Myocyte (in vitro differentiated cells): ENCODE measurements around the gene VWA1. TPM values are rescaled to one million over a fixed set of nuclear protein-coding genes. Genes with fewer than 3 reads are reported as not detected.
"Not testable (repeated sequence)": the region's sequence is repeated elsewhere in the genome, so short reads cannot be mapped to it uniquely, and the experiment has no call there.

ENCODE experiments used
- DNase-seq: peaks from one replicate; pipeline ENCODE4 v3.0.0-alpha.2; 2012; ENCODE audit warnings: low read depth
- total RNA-seq: library from RNA; depleted of rRNA; stranded (reverse); fragments of >200 nt; gene quantifications from 2 replicates; pipeline ENCODE4 v1.2.3, GENCODE V29; 2014

Gene VWA1
- total RNA-seq, 1 donor from 2014 or later: 1.0 TPM

GRCh38 chr1:1455366-1455884, 19.9 kb downstream of the VWA1 start:
- DNase-seq: no peak

- DNase-seq: not testable (repeated sequence)
Observed at GRCh38 chr1:1455934-1456333, 20.4 kb downstream of the VWA1 start.

DNA sequence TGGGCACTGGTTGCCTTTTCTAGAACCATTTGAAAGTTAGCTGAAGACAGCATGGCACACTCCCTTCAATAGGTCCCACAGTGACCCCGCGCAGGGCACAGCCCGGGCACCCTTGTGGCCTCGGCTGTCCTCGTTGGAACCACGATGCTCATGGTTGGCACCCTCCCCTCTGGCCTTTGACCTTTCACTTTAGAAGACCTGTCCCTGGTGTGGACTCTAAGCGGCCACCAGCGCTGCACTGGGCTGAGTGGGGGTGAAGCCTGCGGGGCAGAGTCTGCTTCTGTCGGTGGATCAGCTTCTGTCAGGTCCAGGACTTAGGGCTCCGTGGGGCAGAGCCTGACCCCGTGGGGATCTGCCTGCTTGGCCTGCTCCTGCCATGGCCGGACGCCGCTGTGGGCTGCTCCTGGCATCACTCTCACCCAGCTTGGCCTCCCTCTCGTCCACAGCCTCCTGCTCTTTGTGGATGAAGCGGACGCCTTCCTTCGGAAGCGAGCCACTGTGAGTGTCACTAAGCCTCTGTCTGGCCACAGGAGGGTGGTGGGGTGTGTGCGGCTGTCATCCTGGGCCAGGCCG, 21.3 kb downstream of the VWA1 start:
- DNase-seq: not testable (repeated sequence)

- not testable (repeated sequence) for DNase-seq
Observed at GRCh38 chr1:1459156-1459555, 23.7 kb downstream of the VWA1 start.

DNA sequence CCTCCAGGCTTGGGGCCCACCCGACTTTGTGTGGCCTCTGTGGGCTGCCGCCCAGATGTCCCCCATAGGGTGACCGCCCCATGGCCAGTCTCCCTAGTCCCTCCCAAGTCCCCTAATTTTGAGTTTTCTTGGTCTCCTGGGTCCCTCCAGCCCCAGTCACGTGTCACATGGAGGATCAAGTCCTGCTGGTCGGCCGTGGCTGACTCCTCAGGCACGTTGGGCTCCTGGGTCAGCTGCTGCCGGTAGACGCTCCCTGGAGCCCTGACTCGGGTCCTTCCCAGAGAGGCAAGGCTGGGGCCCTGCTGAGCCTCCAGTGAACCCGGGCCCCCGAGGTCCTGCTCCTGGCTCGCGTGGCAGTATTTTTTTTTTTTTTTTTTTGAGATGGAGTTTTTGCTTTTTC, 24.2 kb downstream of the VWA1 start:
- DNase-seq: not testable (repeated sequence)

DNA sequence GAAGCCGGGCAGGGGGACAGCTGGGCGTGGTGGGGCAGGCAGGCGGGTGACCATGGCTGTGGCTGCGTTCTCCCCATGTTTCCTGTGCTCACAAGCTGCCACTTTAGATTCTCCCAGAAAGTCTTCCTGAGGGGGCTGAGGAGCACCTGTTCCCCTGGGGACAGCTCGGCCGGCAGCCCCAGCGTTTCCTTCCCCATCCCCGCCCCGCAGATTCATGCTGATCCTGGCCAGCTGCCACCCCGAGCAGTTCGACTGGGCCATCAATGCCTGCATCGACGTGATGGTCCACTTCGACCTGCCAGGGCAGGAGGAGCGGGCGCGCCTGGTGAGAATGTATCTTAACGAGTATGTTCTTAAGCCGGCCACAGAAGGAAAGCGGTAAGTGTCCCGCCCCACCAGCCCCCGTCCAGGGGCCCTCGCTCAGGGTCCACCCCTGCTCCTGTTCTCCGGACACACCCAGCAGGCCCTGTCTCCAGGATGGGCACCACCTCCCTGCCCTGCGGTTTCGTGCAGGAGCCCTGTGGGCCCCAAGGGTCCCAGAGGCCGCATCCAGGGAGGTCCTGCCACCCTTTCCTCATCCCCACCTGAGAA, 25.1 kb downstream of the VWA1 start:
- DNase-seq: no peak

DNA sequence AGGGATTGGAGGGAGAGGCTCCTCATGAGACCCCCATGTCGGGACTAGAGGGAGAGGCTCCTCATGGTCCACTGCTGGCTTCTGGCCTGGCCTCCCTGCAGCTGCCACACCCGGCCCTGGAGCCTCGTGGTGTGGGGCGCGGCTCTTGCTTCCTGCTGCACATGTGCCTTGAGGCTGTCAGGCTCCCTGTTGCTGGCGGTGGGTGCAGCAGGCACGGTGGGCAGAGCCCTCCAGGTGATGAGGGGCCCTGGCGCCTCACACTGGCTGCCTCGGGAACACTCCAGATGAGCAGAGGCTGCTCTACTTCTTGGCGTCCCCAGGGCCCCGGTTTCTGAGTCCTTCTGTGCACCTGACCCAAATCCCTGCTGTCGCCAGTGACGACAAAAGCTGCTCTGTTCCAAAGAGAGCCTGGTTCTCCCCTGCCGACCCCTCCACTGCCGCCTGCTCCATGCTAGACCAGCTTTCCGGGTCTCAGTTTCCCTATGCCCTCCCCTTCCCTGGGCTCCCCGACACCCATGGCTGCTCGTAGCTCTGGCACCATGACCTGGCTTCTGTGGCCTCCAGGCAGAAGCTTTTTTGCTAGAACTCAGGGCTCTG, 26.3 kb downstream of the VWA1 start:
- DNase-seq: no peak

DNA sequence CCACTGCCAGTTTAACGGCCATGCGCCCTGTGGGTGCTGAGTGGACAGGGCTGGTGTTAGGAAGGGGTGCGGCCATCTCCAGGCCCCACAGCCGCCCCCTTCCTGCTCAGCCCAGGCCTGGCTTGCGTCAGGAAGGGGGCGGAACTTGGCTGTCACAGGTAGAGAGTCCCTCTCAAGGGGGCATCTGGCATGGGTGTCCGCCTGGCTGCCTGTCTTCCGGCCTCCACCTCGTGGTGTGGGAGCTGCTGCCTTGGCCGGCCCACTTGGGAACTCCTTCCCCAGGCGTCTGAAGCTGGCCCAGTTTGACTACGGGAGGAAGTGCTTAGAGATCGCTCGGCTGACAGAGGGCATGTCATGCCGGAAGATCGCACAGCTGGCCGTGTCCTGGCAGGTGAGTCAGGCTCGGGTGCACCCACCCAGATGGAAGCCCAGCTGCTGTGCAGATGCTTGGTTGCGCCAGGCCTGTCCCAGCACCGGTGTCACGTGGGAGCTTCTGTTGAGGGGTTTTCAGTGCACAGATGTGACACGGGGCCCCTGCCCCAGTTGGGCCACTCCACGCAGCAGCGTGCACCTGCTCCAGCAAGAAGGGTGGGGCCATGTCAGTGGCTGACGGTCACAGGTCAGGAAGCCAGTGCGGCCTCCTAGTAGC, 27.0 kb downstream of the VWA1 start:
- no peak for DNase-seq

DNA sequence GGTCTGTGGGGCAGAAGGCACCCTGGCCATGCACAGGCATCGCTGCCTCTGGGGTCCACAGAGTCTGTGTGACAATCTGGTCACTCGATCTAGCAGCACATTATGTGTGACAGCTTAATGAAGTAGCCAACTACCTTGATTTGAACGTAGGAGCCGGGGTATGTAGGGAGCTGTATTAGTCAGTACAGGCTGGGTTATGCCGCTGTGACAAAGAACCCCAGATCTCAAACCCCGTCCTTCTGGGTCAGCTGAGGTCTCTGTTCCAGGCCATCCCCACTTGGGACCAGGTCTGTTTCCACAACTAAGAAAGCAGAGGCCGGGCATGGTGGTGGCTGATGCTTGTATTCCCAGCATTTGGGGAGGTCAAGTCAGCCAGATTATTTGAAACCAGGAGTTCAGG, 27.8 kb downstream of the VWA1 start:
- DNase-seq: no peak

- DNase-seq: not testable (repeated sequence)
Observed at GRCh38 chr1:1468196-1468985, 32.9 kb downstream of the VWA1 start.

DNA sequence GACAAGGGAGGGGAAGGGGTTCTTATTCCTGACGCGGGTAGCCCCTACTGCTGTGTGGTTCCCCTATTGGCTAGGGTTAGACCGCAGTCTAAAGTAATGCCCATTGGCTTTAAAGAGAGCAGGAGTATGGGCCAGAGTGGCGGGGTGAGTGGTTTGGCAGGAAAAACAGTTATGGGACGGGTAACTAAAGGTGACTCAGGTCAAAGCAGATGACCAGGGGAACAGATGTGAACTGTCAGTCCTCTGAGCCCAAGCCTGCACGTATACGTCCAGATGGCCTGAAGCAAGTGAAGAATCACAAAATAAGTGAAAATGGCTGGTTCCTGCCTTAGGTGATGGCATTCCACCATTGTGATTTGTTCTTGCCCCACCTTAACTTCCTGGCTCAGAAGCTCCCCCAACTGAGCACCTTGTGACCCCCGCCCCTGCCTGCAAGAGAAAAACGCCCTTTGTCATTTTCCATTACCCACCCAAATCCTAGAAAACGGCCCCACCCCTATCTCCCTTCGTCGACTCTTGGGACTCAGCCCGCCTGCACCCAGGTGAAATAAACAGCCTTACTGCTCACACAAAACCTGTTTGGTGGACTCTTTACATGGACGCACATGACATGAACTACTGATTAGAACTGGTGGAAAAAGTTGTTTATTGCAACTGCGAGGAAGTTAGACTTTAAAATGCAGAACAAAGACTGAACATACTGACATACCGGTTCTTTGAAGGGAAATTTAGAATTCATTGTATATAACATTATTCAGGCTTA, 35.3 kb downstream of the VWA1 start:
- peak; percentile 21 for DNase-seq

DNA sequence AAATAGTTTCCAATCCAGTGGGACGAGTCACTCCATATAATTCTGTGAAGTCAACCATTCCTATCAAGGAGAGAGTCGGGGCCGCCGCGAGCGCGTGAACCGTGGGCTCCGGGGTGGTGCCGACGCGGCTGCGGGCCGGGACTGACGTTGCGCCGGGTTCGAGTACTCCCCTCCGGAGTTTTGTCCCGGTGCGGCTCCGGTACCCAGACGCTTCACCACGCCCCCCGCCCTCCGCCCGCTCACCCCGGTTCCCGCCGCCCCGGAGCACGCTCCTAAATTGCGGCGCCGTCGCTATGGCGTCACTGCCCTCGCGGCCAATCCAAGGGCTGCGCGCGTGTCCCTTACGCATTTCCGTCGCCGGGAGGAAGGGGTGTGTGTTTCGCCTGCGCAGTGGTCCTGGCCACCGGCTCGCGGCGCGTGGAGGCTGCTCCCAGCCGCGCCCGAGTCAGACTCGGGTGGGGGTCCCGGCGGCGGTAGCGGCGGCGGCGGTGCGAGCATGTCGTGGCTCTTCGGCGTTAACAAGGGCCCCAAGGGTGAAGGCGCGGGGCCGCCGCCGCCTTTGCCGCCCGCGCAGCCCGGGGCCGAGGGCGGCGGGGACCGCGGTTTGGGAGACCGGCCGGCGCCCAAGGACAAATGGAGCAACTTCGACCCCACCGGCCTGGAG, 36.0 kb downstream of the VWA1 start, which contains the start of gene ATAD3B:
Gene ATAD3B, plus strand, starts transcription at position 377 of the 664 bp plus-strand sequence. Its CDS starts 120 bp downstream, at position 497.
- peak; percentile 94 for DNase-seq

GRCh38 chr1:1472053-1472876, 36.8 kb downstream of the VWA1 start:
- not testable (repeated sequence) for DNase-seq

GRCh38 chr1:1476011-1476410, 40.5 kb downstream of the VWA1 start:
- not testable (repeated sequence) for DNase-seq

GRCh38 chr1:1477206-1477605, 41.7 kb downstream of the VWA1 start:
- DNase-seq: no peak

- DNase-seq: no peak
Observed at GRCh38 chr1:1479547-1480487, 44.3 kb downstream of the VWA1 start.

DNA sequence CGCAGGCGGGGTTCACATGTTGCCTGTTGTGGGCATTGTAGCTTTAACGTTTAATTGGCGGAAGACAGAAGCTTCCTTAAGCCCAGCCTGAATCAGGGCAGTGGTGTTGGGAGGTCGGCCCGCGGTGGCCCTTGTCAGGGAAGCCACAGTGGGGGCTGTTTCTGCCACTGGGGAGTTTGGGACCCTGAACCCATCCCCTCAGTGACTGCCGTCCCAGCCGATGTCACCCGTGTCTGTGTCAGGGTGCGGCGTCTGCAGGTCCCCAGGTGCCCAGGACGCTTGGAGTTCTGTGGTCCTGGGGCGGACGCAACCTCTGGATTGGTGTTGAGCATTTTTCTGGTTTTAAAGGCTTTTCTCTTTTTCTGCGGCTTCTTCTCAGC, 45.0 kb downstream of the VWA1 start:
- not testable (repeated sequence) for DNase-seq

- DNase-seq: not testable (repeated sequence)
Observed at GRCh38 chr1:1481811-1482210, 46.3 kb downstream of the VWA1 start.
